Breast epithelium (tissue), 4 donors: ENCODE measurements around the gene CCDC57. TPM values are rescaled to one million over a fixed set of nuclear protein-coding genes. Genes with fewer than 3 reads are reported as not detected.
A peak's percentile ranks its signal among the peaks of the same experiment; 100 is the strongest.

ENCODE experiments used
- DNase-seq, 2 donors: peaks; one replicate each; pipeline ENCODE4 v3.0.0-alpha.2; 2019; ENCODE audit warnings: low spot score in 2 of 2
- H3K27ac ChIP-seq, 2 donors: fragments of 200-600 bp; sonication (generic) in 1 of 2; one replicate each; pipeline ENCODE4 v1.5.1; 2016 to 2019; ENCODE audit warnings: mild to moderate bottlenecking in 1 of 2
- H3K27me3 ChIP-seq, 2 donors: fragments of 200-600 bp; sonication (generic) in 1 of 2; one replicate each; pipeline versions ENCODE4 v1.5.1 to v1.6.0; 2017 to 2019; ENCODE audit warnings: control low read depth in 1 of 2, mild to moderate bottlenecking in 1 of 2
- H3K36me3 ChIP-seq: fragments of 200-600 bp; one replicate; pipeline ENCODE4 v1.5.1; 2019
- H3K4me1 ChIP-seq, 2 donors: fragments of 200-600 bp; sonication (generic); one replicate each; pipeline ENCODE4 v1.5.1; 2016 to 2019; ENCODE audit warnings: control low read depth in 1 of 2
- H3K4me3 ChIP-seq, 3 donors: fragments of 200-600 bp; sonication (generic); 1 replicate in 2 of 3; 2 replicates in 1 of 3; pipeline ENCODE4 v1.5.1; 2016 to 2019; ENCODE audit warnings: mild to moderate bottlenecking in 3 of 3, moderate library complexity in 2 of 3
- H3K9me3 ChIP-seq, 2 donors: fragments of 200-600 bp; sonication (generic) in 1 of 2; one replicate each; pipeline ENCODE4 v1.5.1; 2016 to 2019; ENCODE audit warnings: control low read depth in 1 of 2
- CTCF ChIP-seq, 3 donors: fragments of 450-650 bp; IDR thresholded peaks; one replicate each; pipeline ENCODE4 v1.5.1; 2016 to 2017; ENCODE audit warnings: antibody characterized with exemption in 3 of 3, mild to moderate bottlenecking in 3 of 3, moderate library complexity in 3 of 3
- POLR2A ChIP-seq: fragments of 450-650 bp; IDR thresholded peaks from one replicate; pipeline ENCODE4 v1.6.1; 2016; ENCODE audit warnings: antibody characterized with exemption, mild to moderate bottlenecking, moderate library complexity
- POLR2AphosphoS5 ChIP-seq, 3 donors: sonication (generic); formaldehyde crosslinking; IDR thresholded peaks; one replicate each; pipeline ENCODE4 v1.6.1; 2017; ENCODE audit warnings: antibody characterized with exemption in 3 of 3
- intact Hi-C: fragments of 100-400 bp; cut with DNase I; formaldehyde crosslinking; loops from one replicate; pipeline ENCODE4 v1.15.1; 2023; ENCODE audit warnings: low total_unique reads
- total RNA-seq, 3 donors: library from RNA; depleted of rRNA; stranded (reverse); fragments of >200 nt; gene quantifications; one replicate each; pipeline ENCODE4 v1.1.0, GENCODE V29; 2016

The CCDC57 gene
- total RNA-seq, 3 donors from 2014 or later, result 13.4 to 56.9 (median 52.8) TPM

GRCh38 chr17:82114872-82115271, 97.8 kb downstream of the CCDC57 start:
- intact Hi-C loops, result no loop called here
- Histone ChIP-seq H3K4me3 (no peak overlapping the region), H3K27ac (peak overlapping the region; percentile 66 to 88), H3K4me1 (no peaks in the 10 kb centered on the region), H3K9me3 (no peaks in the 10 kb centered on the region), H3K36me3 (no peaks in the 10 kb centered on the region), H3K27me3 (no peaks in the 10 kb centered on the region)
- TF ChIP-seq POLR2AphosphoS5 (IDR thresholded peaks at IDR 0.05), result no peak
- no peak for DNase-seq

GRCh38 chr17:82114447-82114846, 98.2 kb downstream of the CCDC57 start:
- TF ChIP-seq CTCF (IDR thresholded peaks at IDR 0.05) (no peak), POLR2AphosphoS5 (IDR thresholded peaks at IDR 0.05) (no peak), POLR2A (no peak)
- Histone ChIP-seq H3K36me3 (no peaks in the 10 kb centered on the region), H3K27me3 (no peaks in the 10 kb centered on the region), H3K27ac (peak overlapping the region; percentile 66 to 88), H3K9me3 (no peaks in the 10 kb centered on the region), H3K4me3 (no peak overlapping the region), H3K4me1 (no peaks in the 10 kb centered on the region)
- intact Hi-C loops, result no loop called here
- no peak for DNase-seq

- no peak overlapping the region for H3K4me3 ChIP-seq
- no peaks in the 10 kb centered on the region for H3K4me1 ChIP-seq
- H3K9me3 ChIP-seq, result no peaks in the 10 kb centered on the region
- H3K36me3 ChIP-seq, result no peaks in the 10 kb centered on the region
- H3K27ac ChIP-seq, result peak overlapping the region; percentile 66 to 88
- no peak for TF ChIP-seq POLR2A
- no peak for TF ChIP-seq CTCF (IDR thresholded peaks at IDR 0.05)
- TF ChIP-seq POLR2AphosphoS5 (IDR thresholded peaks at IDR 0.05), result no peak
- no peaks in the 10 kb centered on the region for H3K27me3 ChIP-seq
- no peak for DNase-seq
- intact Hi-C loops, result no loop called here
These were observed 98.7 kb downstream of the CCDC57 start for GRCh38 chr17:82113941-82114340.

GRCh38 chr17:82113422-82113821, 99.2 kb downstream of the CCDC57 start:
- Histone ChIP-seq H3K4me3 (no peak overlapping the region), H3K9me3 (no peaks in the 10 kb centered on the region), H3K27ac (peak overlapping the region; percentile 58 to 88), H3K4me1 (no peaks in the 10 kb centered on the region), H3K36me3 (no peaks in the 10 kb centered on the region), H3K27me3 (no peaks in the 10 kb centered on the region)
- intact Hi-C loops, result no loop called here
- DNase-seq, result no peak
- TF ChIP-seq CTCF (IDR thresholded peaks at IDR 0.05), result no peak
- TF ChIP-seq POLR2A, result no peak
- no peak for TF ChIP-seq POLR2AphosphoS5 (IDR thresholded peaks at IDR 0.05)

GRCh38 chr17:82112914-82113311, 99.7 kb downstream of the CCDC57 start:
- H3K9me3 ChIP-seq, result no peaks in the 10 kb centered on the region
- peak overlapping the region; percentile 58 to 88 for H3K27ac ChIP-seq
- H3K4me1 ChIP-seq, result no peaks in the 10 kb centered on the region
- no peak for DNase-seq
- H3K4me3 ChIP-seq, result no peak overlapping the region
- no peak for TF ChIP-seq POLR2AphosphoS5 (IDR thresholded peaks at IDR 0.05)
- no peak for TF ChIP-seq POLR2A
- TF ChIP-seq CTCF (IDR thresholded peaks at IDR 0.05), result no peak
- intact Hi-C loops, result no loop called here
- H3K36me3 ChIP-seq, result no peaks in the 10 kb centered on the region
- no peaks in the 10 kb centered on the region for H3K27me3 ChIP-seq
